ENCODE measurements around the gene FCER1G. TPM values are rescaled to one million over a fixed set of nuclear protein-coding genes. Genes with fewer than 3 reads are reported as not detected.

FCER1G gene
- total RNA-seq, 1 experiment from 2014 or later = not detected

GRCh38 chr1:161166669-161167548, 48.2 kb upstream of the FCER1G start:
- no peaks in the 10 kb centered on the region for H3K27me3 ChIP-seq (ENCODE audit: insufficient read depth, low read depth)
- no peaks in the 10 kb centered on the region; the same call in none of the 2 replicates for H3K36me3 ChIP-seq (ENCODE audit: low read depth)
- peaks cover 28% of the 10 kb centered on the region; the same call in 1 of the 2 replicates for H3F3A ChIP-seq (ENCODE audit: insufficient read depth, low read depth)
- no peaks in the 10 kb centered on the region for H3K9me3 ChIP-seq (ENCODE audit: insufficient read depth, low read depth)
- BruUV-seq (replicated peaks) = TSS peak; percentile 9
- H3K27ac ChIP-seq = no peak overlapping the region
- CTCF ChIA-PET = interaction anchor here (0.7 kb wide), 1 partner anchor 172 kb away, joined by 4 read pairs; no protein-coding TSS in a partner anchor
- no peak for TF ChIP-seq CTCF (conservative IDR thresholded peaks at IDR 0.05)
- TF ChIP-seq EZH2 (IDR thresholded peaks at IDR 0.05; ENCODE audit: low read depth) = no peak
- H3K4me2 ChIP-seq = peak overlapping the region; percentile 98
- no peaks in the 10 kb centered on the region for H4K20me1 ChIP-seq (ENCODE audit: insufficient read depth)
- peak overlapping the region; percentile 90 for H2AFZ ChIP-seq
- peaks cover 15% of the 10 kb centered on the region for H3K4me1 ChIP-seq (replicated peaks; ENCODE audit: insufficient read depth)
- DNase-seq = peak in 1 of 2 experiments; percentile 22
- H3K4me3 ChIP-seq = peak overlapping the region; percentile 72
- intact Hi-C loops (cut with micrococcal nuclease; ENCODE audit: unreplicated experiment) = loop anchor here (2.0 kb wide), 1 partner anchor 48 kb away; the partner anchor contains the start of genes NIT1 and PFDN2
- POLR2A ChIA-PET (ENCODE audit: unreplicated experiment) = interaction anchor here (0.7 to 1.2 kb wide), 2 partner anchors 13 to 146 kb away, joined by 5 to 15 read pairs; partner anchors contain the start of genes F11R and UFC1
- H3K79me2 ChIP-seq (ENCODE audit: low read depth) = no peaks in the 10 kb centered on the region
- H3K9me2 ChIP-seq (ENCODE audit: insufficient read depth) = no peaks in the 10 kb centered on the region

- peaks cover 15% of the 10 kb centered on the region for H3K4me1 ChIP-seq (replicated peaks; ENCODE audit: insufficient read depth)
- intact Hi-C loops (cut with micrococcal nuclease; ENCODE audit: unreplicated experiment) = no loop called here
- no peak overlapping the region for H3K4me3 ChIP-seq
- no peaks in the 10 kb centered on the region for H4K20me1 ChIP-seq (ENCODE audit: insufficient read depth)
- no TSS peak for BruUV-seq (replicated peaks)
- TF ChIP-seq CTCF (conservative IDR thresholded peaks at IDR 0.05) = no peak
- no peak for TF ChIP-seq EZH2 (IDR thresholded peaks at IDR 0.05; ENCODE audit: low read depth)
- ChIA-PET CTCF (interaction anchor here (0.6 kb wide), 1 partner anchor 72 kb away, joined by 8 read pairs; no protein-coding TSS in a partner anchor), POLR2A (ENCODE audit: unreplicated experiment) (no interaction called here)
- H3K27me3 ChIP-seq (ENCODE audit: insufficient read depth, low read depth) = no peaks in the 10 kb centered on the region
- H3K79me2 ChIP-seq (ENCODE audit: low read depth) = no peaks in the 10 kb centered on the region
- no peak overlapping the region for H3K4me2 ChIP-seq
- no peaks in the 10 kb centered on the region for H3K9me3 ChIP-seq (ENCODE audit: insufficient read depth, low read depth)
- H3K9me2 ChIP-seq (ENCODE audit: insufficient read depth) = no peaks in the 10 kb centered on the region
- no peak overlapping the region for H3K27ac ChIP-seq
- no peak for DNase-seq
- H2AFZ ChIP-seq = no peak overlapping the region
- H3K36me3 ChIP-seq (ENCODE audit: low read depth) = peaks cover 9% of the 10 kb centered on the region
- H3F3A ChIP-seq (ENCODE audit: insufficient read depth, low read depth) = peaks cover 26% of the 10 kb centered on the region; the same call in 1 of the 2 replicates
These were observed 46.2 kb upstream of the FCER1G start for GRCh38 chr1:161168906-161169305.

GRCh38 chr1:161171191-161171590, 43.9 kb upstream of the FCER1G start:
- H3K4me3 ChIP-seq = no peak overlapping the region
- H3F3A ChIP-seq (ENCODE audit: insufficient read depth, low read depth) = peaks cover 7% of the 10 kb centered on the region; the same call in 1 of the 2 replicates
- no peak overlapping the region for H3K27ac ChIP-seq
- BruUV-seq (replicated peaks) = no TSS peak
- H3K79me2 ChIP-seq (ENCODE audit: low read depth) = peaks cover 5% of the 10 kb centered on the region
- POLR2A ChIA-PET (ENCODE audit: unreplicated experiment) = no interaction called here
- intact Hi-C loops (cut with micrococcal nuclease; ENCODE audit: unreplicated experiment) = no loop called here
- no peaks in the 10 kb centered on the region for H4K20me1 ChIP-seq (ENCODE audit: insufficient read depth)
- peaks cover 11% of the 10 kb centered on the region for H3K36me3 ChIP-seq (ENCODE audit: low read depth)
- CTCF ChIA-PET = interaction anchor here (0.5 kb wide), 1 partner anchor 1142 kb away, joined by 4 read pairs; no protein-coding TSS in a partner anchor
- TF ChIP-seq EZH2 (IDR thresholded peaks at IDR 0.05; ENCODE audit: low read depth) (no peak), CTCF (conservative IDR thresholded peaks at IDR 0.05) (peak; percentile 27; the same call in 1 of the 2 replicates)
- H2AFZ ChIP-seq = no peak overlapping the region
- no peak overlapping the region for H3K4me2 ChIP-seq
- H3K9me2 ChIP-seq (ENCODE audit: insufficient read depth) = no peaks in the 10 kb centered on the region
- H3K4me1 ChIP-seq (replicated peaks; ENCODE audit: insufficient read depth) = peaks cover 8% of the 10 kb centered on the region
- H3K9me3 ChIP-seq (ENCODE audit: insufficient read depth, low read depth) = no peaks in the 10 kb centered on the region
- no peaks in the 10 kb centered on the region for H3K27me3 ChIP-seq (ENCODE audit: insufficient read depth, low read depth)
- no peak for DNase-seq

Measured in PC-9 (cell line).